Nephron (organoid): ENCODE results near the gene MYH6.

ENCODE experiments used
- H3K27ac Mint-ChIP-seq, 3 experiments: 2 replicates each; pipeline ENCODE4 v1.8.0; 2020; ENCODE audit warnings: mixed read lengths in 3 of 3, mild to moderate bottlenecking in 2 of 3, moderate library complexity in 1 of 3
- H3K27me3 Mint-ChIP-seq: 2 replicates; pipeline ENCODE4 v1.8.0; 2021; ENCODE audit warnings: low read depth, mild to moderate bottlenecking, moderate library complexity, mixed read lengths
- H3K36me3 Mint-ChIP-seq: 2 replicates; pipeline ENCODE4 v1.8.0; 2020; ENCODE audit warnings: low read depth, mixed read lengths
- H3K4me1 Mint-ChIP-seq: 2 replicates; pipeline ENCODE4 v1.8.0; 2020; ENCODE audit warnings: mixed read lengths
- H3K4me3 Mint-ChIP-seq, 3 experiments: 2 replicates each; pipeline ENCODE4 v1.8.0; 2020; ENCODE audit warnings: mild to moderate bottlenecking in 3 of 3, mixed read lengths in 3 of 3, moderate library complexity in 2 of 3
- H3K9me3 Mint-ChIP-seq: 2 replicates; pipeline ENCODE4 v1.8.0; 2020; ENCODE audit warnings: mixed read lengths
- CTCF ChIP-seq, 3 experiments: fragments of 200-600 bp; sonication (generic); IDR thresholded peaks; one replicate each; pipeline ENCODE4 v1.5.0; 2021; ENCODE audit warnings: antibody characterized with exemption in 3 of 3; ENCODE audit not compliant: unreplicated experiment in 3 of 3

Gene MYH6

GRCh38 chr14:23371865-23372264, 36.2 kb downstream of the MYH6 start:
- no peak overlapping the region for H3K27ac Mint-ChIP-seq
- no peak for TF ChIP-seq CTCF (IDR thresholded peaks at IDR 0.05; ENCODE audit: unreplicated experiment in 3 of 3)
- peaks cover 9% of the 10 kb centered on the region for H3K4me1 Mint-ChIP-seq
- no peak overlapping the region for H3K4me3 Mint-ChIP-seq
- peaks cover 4% of the 10 kb centered on the region for H3K27me3 Mint-ChIP-seq
- H3K9me3 Mint-ChIP-seq, result no peaks in the 10 kb centered on the region
- no peaks in the 10 kb centered on the region for H3K36me3 Mint-ChIP-seq

GRCh38 chr14:23370221-23370620, 37.9 kb downstream of the MYH6 start:
- no peak for TF ChIP-seq CTCF (IDR thresholded peaks at IDR 0.05; ENCODE audit: unreplicated experiment in 3 of 3)
- no peaks in the 10 kb centered on the region for H3K9me3 Mint-ChIP-seq
- H3K27me3 Mint-ChIP-seq, result peaks cover 4% of the 10 kb centered on the region
- no peaks in the 10 kb centered on the region for H3K36me3 Mint-ChIP-seq
- no peak overlapping the region for H3K27ac Mint-ChIP-seq
- peaks cover 10% of the 10 kb centered on the region for H3K4me1 Mint-ChIP-seq
- H3K4me3 Mint-ChIP-seq, result no peak overlapping the region

GRCh38 chr14:23366426-23366921, 41.6 kb downstream of the MYH6 start:
- peaks cover 36% of the 10 kb centered on the region for H3K4me1 Mint-ChIP-seq
- peaks cover 6% of the 10 kb centered on the region for H3K36me3 Mint-ChIP-seq
- TF ChIP-seq CTCF (IDR thresholded peaks at IDR 0.05; ENCODE audit: unreplicated experiment in 3 of 3), result no peak
- peak overlapping the region; percentile 98 to 99 (median 98) for H3K27ac Mint-ChIP-seq
- peak overlapping the region; percentile 78 to 88 (median 85) for H3K4me3 Mint-ChIP-seq
- no peaks in the 10 kb centered on the region for H3K9me3 Mint-ChIP-seq
- H3K27me3 Mint-ChIP-seq, result peaks cover 4% of the 10 kb centered on the region

GRCh38 chr14:23365732-23366425, 42.2 kb downstream of the MYH6 start:
- Mint-ChIP-seq H3K36me3 (peaks cover 10% of the 10 kb centered on the region), H3K27ac (peak overlapping the region; percentile 98 to 99 (median 98)), H3K27me3 (peaks cover 4% of the 10 kb centered on the region), H3K9me3 (no peaks in the 10 kb centered on the region), H3K4me3 (peak overlapping the region; percentile 78 to 88 (median 85)), H3K4me1 (peaks cover 42% of the 10 kb centered on the region)
- TF ChIP-seq CTCF (IDR thresholded peaks at IDR 0.05; ENCODE audit: unreplicated experiment in 3 of 3), result no peak

- TF ChIP-seq CTCF (IDR thresholded peaks at IDR 0.05; ENCODE audit: unreplicated experiment in 3 of 3), result no peak
- Mint-ChIP-seq H3K9me3 (no peaks in the 10 kb centered on the region), H3K4me3 (peak within 1 kb of the TSS; percentile 94 to 99 (median 96)), H3K27me3 (peaks cover 4% of the 10 kb centered on the region), H3K4me1 (peaks cover 44% of the 10 kb centered on the region), H3K36me3 (peaks cover 17% of the 10 kb centered on the region), H3K27ac (peak within 1 kb of the TSS; percentile 98 to 99 (median 99))
Measured at GRCh38 chr14:23365036-23365731, 42.9 kb downstream of the MYH6 start, which contains the start of gene EFS. Gene EFS (minus strand): TSS chr14:23365172. CDS start chr14:23365025, 147 bp downstream.
